AG10803 (cell line): Measurements from ENCODE around the gene ALKBH2.

Experiments
- DNase-seq: peaks from one replicate; pipeline ENCODE4 v3.0.0; 2010; ENCODE audit warnings: low read depth
- H3K4me3 ChIP-seq: 2 replicates; pipeline ENCODE4 v1.5.1; 2011; ENCODE audit warnings: mild to moderate bottlenecking, low read length, control low read depth
- TF ChIP-seq, protein P1 (sequence below): conservative IDR thresholded peaks from 2 replicates; pipeline ENCODE4 v1.5.1; 2011; ENCODE audit warnings: mild to moderate bottlenecking, low read length, control low read depth, inconsistent platforms

The ALKBH2 gene

GRCh38 chr12:109069307-109070271 lies 23.7 kb downstream of the ALKBH2 start:
- no peak for DNase-seq

DNA sequence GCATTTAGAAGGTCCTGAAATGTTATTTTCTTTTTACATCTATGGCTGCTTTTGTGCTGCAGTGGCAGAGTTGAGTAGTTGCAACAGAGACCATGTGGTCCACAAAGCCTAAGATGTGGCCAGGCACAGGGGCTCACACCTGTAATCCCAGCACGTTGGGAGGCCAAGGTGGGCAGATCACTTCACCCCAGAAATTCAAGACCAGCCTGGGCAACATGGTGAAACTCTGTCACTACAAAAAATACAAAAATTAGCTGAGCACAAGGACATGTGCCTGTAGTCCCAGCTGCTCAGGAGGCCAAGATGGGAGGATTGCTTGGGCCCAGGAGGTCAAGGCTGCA lies 27.4 kb downstream of the ALKBH2 start:
- no peak for DNase-seq
- no peak overlapping the region for H3K4me3 ChIP-seq
- TF ChIP-seq, protein P1, sequence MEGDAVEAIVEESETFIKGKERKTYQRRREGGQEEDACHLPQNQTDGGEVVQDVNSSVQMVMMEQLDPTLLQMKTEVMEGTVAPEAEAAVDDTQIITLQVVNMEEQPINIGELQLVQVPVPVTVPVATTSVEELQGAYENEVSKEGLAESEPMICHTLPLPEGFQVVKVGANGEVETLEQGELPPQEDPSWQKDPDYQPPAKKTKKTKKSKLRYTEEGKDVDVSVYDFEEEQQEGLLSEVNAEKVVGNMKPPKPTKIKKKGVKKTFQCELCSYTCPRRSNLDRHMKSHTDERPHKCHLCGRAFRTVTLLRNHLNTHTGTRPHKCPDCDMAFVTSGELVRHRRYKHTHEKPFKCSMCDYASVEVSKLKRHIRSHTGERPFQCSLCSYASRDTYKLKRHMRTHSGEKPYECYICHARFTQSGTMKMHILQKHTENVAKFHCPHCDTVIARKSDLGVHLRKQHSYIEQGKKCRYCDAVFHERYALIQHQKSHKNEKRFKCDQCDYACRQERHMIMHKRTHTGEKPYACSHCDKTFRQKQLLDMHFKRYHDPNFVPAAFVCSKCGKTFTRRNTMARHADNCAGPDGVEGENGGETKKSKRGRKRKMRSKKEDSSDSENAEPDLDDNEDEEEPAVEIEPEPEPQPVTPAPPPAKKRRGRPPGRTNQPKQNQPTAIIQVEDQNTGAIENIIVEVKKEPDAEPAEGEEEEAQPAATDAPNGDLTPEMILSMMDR, result no peak

More at GRCh38 chr12:109069307-109070271, 23.7 kb downstream of the ALKBH2 start:
- TF ChIP-seq, protein P1, result no peak
- H3K4me3 ChIP-seq, result no peak overlapping the region

GRCh38 chr12:109065154-109065852 lies 28.0 kb downstream of the ALKBH2 start:
- H3K4me3 ChIP-seq, result no peak overlapping the region
- DNase-seq, result no peak
- TF ChIP-seq, protein P1, result no peak

DNA sequence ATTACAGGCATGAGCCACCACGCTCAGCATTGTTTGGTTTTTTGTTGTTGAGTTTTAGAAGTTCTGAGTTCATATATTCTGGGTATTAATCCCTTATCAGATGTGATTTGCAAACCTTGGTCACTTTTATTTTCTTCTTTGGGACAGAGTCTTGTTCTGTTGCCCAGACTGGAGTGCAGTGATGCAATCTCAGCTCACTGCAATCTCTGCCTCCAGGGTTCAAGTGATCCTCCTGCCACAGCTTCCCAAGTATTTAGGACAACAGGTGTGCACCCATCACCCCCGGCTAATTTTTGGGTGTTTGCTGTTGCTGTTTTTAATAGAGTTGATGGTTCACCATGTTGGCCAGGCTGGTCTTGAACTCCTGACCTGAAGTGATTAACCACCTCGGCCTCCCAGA lies 29.1 kb downstream of the ALKBH2 start:
- DNase-seq, result no peak
- TF ChIP-seq, protein P1, result no peak
- no peak overlapping the region for H3K4me3 ChIP-seq

DNA sequence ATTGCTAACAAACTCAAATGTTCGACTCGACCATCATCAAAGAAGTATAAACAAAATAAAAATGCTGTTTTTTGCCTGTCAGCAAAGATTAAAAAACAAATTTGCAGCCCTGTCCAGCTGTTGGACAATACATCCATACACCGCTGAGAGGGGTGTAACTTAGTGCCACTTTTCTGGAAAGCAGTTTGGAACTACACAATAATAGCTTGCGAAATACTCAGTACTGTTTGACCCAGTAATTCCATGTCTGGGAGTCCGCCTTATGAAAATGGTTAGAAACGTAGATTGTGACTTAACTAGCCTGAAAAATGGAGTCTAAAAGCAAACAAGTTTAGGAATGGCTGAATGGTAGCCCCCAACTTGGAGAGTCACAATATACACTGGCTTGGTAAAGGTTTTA lies 34.5 kb downstream of the ALKBH2 start:
- no peak overlapping the region for H3K4me3 ChIP-seq
- TF ChIP-seq, protein P1, result no peak
- DNase-seq, result no peak

DNA sequence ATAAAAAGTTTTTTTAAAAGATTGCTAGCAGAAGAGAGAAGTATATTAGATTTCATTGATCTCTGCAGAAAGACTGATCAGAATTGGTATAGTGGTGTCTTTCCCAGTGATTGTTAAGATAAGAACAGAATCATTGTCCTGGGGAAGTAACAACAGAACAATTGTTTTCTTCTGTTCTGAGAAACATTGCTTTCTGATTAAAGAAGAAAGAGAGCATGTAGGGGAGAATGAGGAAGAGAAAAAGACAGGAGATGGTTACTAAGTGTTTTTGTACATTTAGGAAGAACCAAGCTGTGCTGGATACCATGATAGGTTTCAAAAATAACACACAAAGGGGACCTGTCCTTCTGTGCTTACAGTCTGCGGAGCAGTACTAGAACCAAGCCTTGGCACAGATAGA lies 35.9 kb downstream of the ALKBH2 start:
- TF ChIP-seq, protein P1, result no peak
- DNase-seq, result no peak
- H3K4me3 ChIP-seq, result no peak overlapping the region

- TF ChIP-seq, protein P1, result no peak
Measured at GRCh38 chr12:109056891-109057290, 36.4 kb downstream of the ALKBH2 start.

More at GRCh38 chr12:109056891-109057290, 36.4 kb downstream of the ALKBH2 start:
- no peak for DNase-seq
- no peak overlapping the region for H3K4me3 ChIP-seq
